ENCODE measurements around the gene HDAC11.

- no peak for TF ChIP-seq CTCF (IDR thresholded peaks at IDR 0.05)
- TF ChIP-seq POLR2A (IDR thresholded peaks at IDR 0.05): no peak
- no peak for TF ChIP-seq POLR2AphosphoS5 (IDR thresholded peaks at IDR 0.05)
These were observed 58.6 kb downstream of the HDAC11 start for GRCh38 chr3:13538520-13539291.
